H9 (cell line): ENCODE data around the gene SDE2. TPM values are rescaled to one million over a fixed set of nuclear protein-coding genes. Genes with fewer than 3 reads are reported as not detected.

Experiments used
- DNase-seq: peaks from one replicate; pipeline ENCODE4 v3.0.0-alpha.2; 2017
- H2AFZ ChIP-seq: one replicate; pipeline ENCODE4 v1.6.1; 2013; ENCODE audit warnings: mild to moderate bottlenecking, low read length, control low read depth, moderate library complexity
- H2AK5ac ChIP-seq: 2 replicates; pipeline ENCODE4 v1.6.1; 2013; ENCODE audit warnings: low read length, control low read depth, mixed read lengths; ENCODE audit not compliant: insufficient read length
- H2BK120ac ChIP-seq: one replicate; pipeline ENCODE4 v1.6.1; 2013; ENCODE audit warnings: low read depth, mild to moderate bottlenecking, low read length, control low read depth, inconsistent platforms; ENCODE audit not compliant: poor library complexity, severe bottlenecking
- H2BK12ac ChIP-seq: 2 replicates; pipeline ENCODE4 v1.6.1; 2013; ENCODE audit warnings: low read length, control low read depth, mixed read lengths, low read depth; ENCODE audit not compliant: insufficient read length
- H2BK15ac ChIP-seq: 2 replicates; pipeline ENCODE4 v1.6.1; 2013; ENCODE audit warnings: low read depth, low read length, control low read depth
- H2BK20ac ChIP-seq: one replicate; pipeline ENCODE4 v1.6.1; 2013; ENCODE audit warnings: low read depth, mild to moderate bottlenecking, low read length, control low read depth, inconsistent platforms; ENCODE audit not compliant: poor library complexity, severe bottlenecking
- H2BK5ac ChIP-seq: 2 replicates; pipeline ENCODE4 v1.6.1; 2013; ENCODE audit warnings: low read length, control low read depth, mixed read lengths; ENCODE audit not compliant: insufficient read length
- H3K14ac ChIP-seq: 2 replicates; pipeline ENCODE4 v1.6.1; 2013; ENCODE audit warnings: low read length, control low read depth; ENCODE audit not compliant: insufficient read depth
- H3K18ac ChIP-seq: 2 replicates; pipeline ENCODE4 v1.6.1; 2013; ENCODE audit warnings: low read depth, mild to moderate bottlenecking, mixed read lengths, low read length, control low read depth; ENCODE audit not compliant: insufficient read length
- H3K23ac ChIP-seq: 2 replicates; pipeline ENCODE4 v1.6.1; 2013; ENCODE audit warnings: low read length, control low read depth, mixed read lengths, low read depth; ENCODE audit not compliant: insufficient read length
- H3K23me2 ChIP-seq: 2 replicates; pipeline ENCODE4 v1.6.1; 2013; ENCODE audit warnings: low read depth, mild to moderate bottlenecking, mixed read lengths, low read length, control low read depth; ENCODE audit not compliant: insufficient read length, poor library complexity, severe bottlenecking
- H3K27ac ChIP-seq: 2 replicates; pipeline ENCODE4 v1.5.1; 2013; ENCODE audit warnings: low read length, control low read depth, mixed read lengths, low read depth; ENCODE audit not compliant: insufficient read length
- H3K27me3 ChIP-seq: 2 replicates; pipeline ENCODE4 v1.6.1; 2013; ENCODE audit warnings: low read length, control low read depth, inconsistent platforms; ENCODE audit not compliant: insufficient read depth
- H3K4ac ChIP-seq: 2 replicates; pipeline ENCODE4 v1.6.1; 2013; ENCODE audit warnings: low read depth, mild to moderate bottlenecking, control low read depth, inconsistent platforms, low read length, moderate library complexity
- H3K4me1 ChIP-seq: 2 replicates; pipeline ENCODE4 v1.6.1; 2013; ENCODE audit warnings: low read length, control low read depth, inconsistent platforms; ENCODE audit not compliant: insufficient read depth
- H3K4me2 ChIP-seq: 2 replicates; pipeline ENCODE4 v1.6.1; 2013; ENCODE audit warnings: low read length, control low read depth, mixed read lengths; ENCODE audit not compliant: insufficient read length, insufficient read depth
- H3K56ac ChIP-seq: 2 replicates; pipeline ENCODE4 v1.6.1; 2013; ENCODE audit warnings: low read depth, mild to moderate bottlenecking, mixed read lengths, low read length, control low read depth; ENCODE audit not compliant: insufficient read length
- H3K79me1 ChIP-seq: 2 replicates; pipeline ENCODE4 v1.6.1; 2013; ENCODE audit warnings: low read depth, mild to moderate bottlenecking, moderate library complexity, low read length, control low read depth, inconsistent platforms; ENCODE audit not compliant: insufficient read depth, poor library complexity, severe bottlenecking
- H3K79me2 ChIP-seq: 2 replicates; pipeline ENCODE4 v1.6.1; 2013; ENCODE audit warnings: low read length, control low read depth, inconsistent platforms; ENCODE audit not compliant: insufficient read depth
- H3K9ac ChIP-seq: 2 replicates; pipeline ENCODE4 v1.6.1; 2013; ENCODE audit warnings: low read length, control low read depth, mixed read lengths; ENCODE audit not compliant: insufficient read length; ENCODE audit errors: extremely low read depth
- H3K9me3 ChIP-seq: one replicate; pipeline ENCODE4 v1.6.1; 2013; ENCODE audit warnings: low read depth, low read length, inconsistent platforms; ENCODE audit not compliant: control insufficient read depth
- H3T11ph ChIP-seq: one replicate; pipeline ENCODE4 v1.6.1; 2013; ENCODE audit warnings: mild to moderate bottlenecking, low read length, control low read depth, inconsistent platforms
- H4K20me1 ChIP-seq: one replicate; pipeline ENCODE4 v1.6.1; 2013; ENCODE audit not compliant: control insufficient read depth, insufficient read length, insufficient read depth
- H4K5ac ChIP-seq: 2 replicates; pipeline ENCODE4 v1.6.1; 2013; ENCODE audit warnings: low read depth, mild to moderate bottlenecking, mixed read lengths, low read length, control low read depth; ENCODE audit not compliant: insufficient read length
- H4K8ac ChIP-seq: replicated peaks from 2 replicates; pipeline ENCODE4 v1.6.1; 2013; ENCODE audit warnings: low read length, control low read depth, mixed read lengths, low read depth; ENCODE audit not compliant: insufficient read length
- H4K91ac ChIP-seq: 2 replicates; pipeline ENCODE4 v1.6.1; 2013; ENCODE audit warnings: low read depth, mild to moderate bottlenecking, moderate library complexity, mixed read lengths, low read length, control low read depth; ENCODE audit not compliant: insufficient read length
- H3K27ac Mint-ChIP-seq, 3 experiments: 2 replicates in 2 of 3; 3 replicates in 1 of 3; pipeline ENCODE4 v1.8.0; 2020 to 2021; ENCODE audit warnings: mixed read lengths in 3 of 3, mild to moderate bottlenecking in 1 of 3, moderate library complexity in 1 of 3
- H3K27me3 Mint-ChIP-seq: 2 replicates; pipeline ENCODE4 v1.8.0; 2021; ENCODE audit warnings: low read depth, mild to moderate bottlenecking, moderate library complexity, mixed read lengths
- H3K36me3 Mint-ChIP-seq, 3 experiments: 2 replicates in 2 of 3; 3 replicates in 1 of 3; pipeline ENCODE4 v1.8.0; 2020 to 2021; ENCODE audit warnings: low read depth in 3 of 3, mixed read lengths in 3 of 3; ENCODE audit not compliant: insufficient read depth in 1 of 3
- H3K4me1 Mint-ChIP-seq, 2 experiments: 2 replicates each; pipeline ENCODE4 v1.8.0; 2020; ENCODE audit warnings: mixed read lengths in 2 of 2
- H3K4me3 Mint-ChIP-seq, 2 experiments: 2 replicates in 1 of 2; 3 replicates in 1 of 2; pipeline ENCODE4 v1.8.0; 2020 to 2021; ENCODE audit warnings: mild to moderate bottlenecking in 2 of 2, mixed read lengths in 2 of 2, moderate library complexity in 1 of 2
- H3K9me3 Mint-ChIP-seq, 2 experiments: 2 replicates in 1 of 2; 3 replicates in 1 of 2; pipeline ENCODE4 v1.8.0; 2020; ENCODE audit warnings: mild to moderate bottlenecking in 2 of 2, mixed read lengths in 2 of 2, moderate library complexity in 1 of 2
- WGBS: extraction: QIAGEN DNeasy Blood & Tissue Kit; methylation state at CpG from one replicate; pipeline ENCODE4 v1.1.7; 2013; ENCODE audit warnings: missing lambda C conversion rate, low lambda C conversion rate, mixed read lengths; ENCODE audit not compliant: insufficient read length; ENCODE audit errors: extremely low coverage; 5-methylcytosine and 5-hydroxymethylcytosine counted together
- total RNA-seq: library from RNA; stranded (reverse); gene quantifications from 2 replicates; pipeline ENCODE4 v1.2.1, GENCODE V29; 2021
- TF ChIP-seq, protein P1 (sequence below): fragments of 200-600 bp; sonication (generic); conservative IDR thresholded peaks from 3 replicates; pipeline ENCODE4 v1.8.0; 2021; ENCODE audit warnings: antibody characterized with exemption, mild to moderate bottlenecking

The SDE2 gene
- total RNA-seq, 1 experiment from 2014 or later = 20.5 TPM

DNA sequence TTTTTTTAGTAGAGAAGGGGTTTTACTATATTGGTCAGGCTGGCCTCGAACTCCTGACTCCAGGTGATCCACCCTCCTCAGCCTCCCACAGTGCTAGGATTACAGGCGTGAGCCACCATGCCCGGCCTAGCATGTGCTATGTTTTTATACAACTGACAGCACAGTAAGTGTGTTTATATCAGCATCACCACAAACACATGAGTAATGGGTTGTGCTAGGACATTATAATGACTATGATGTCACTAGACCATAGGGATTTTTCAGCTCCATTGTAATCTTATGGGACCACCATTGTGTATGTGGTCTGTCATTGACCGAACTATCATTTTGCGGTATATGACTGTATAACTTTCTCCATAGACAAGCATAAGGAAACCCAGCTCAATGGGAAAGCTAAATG lies 64.4 kb downstream of the SDE2 start:
- Histone ChIP-seq H2BK20ac (no peak overlapping the region), H2BK5ac (no peak overlapping the region), H3K14ac (no peak overlapping the region), H3K18ac (no peak overlapping the region), H3K27me3 (no peaks in the 10 kb centered on the region), H3K9me3 (no peaks in the 10 kb centered on the region), H4K5ac (no peak overlapping the region), H2BK15ac (no peak overlapping the region), H3K23me2 (no peaks in the 10 kb centered on the region), H3K4me1 (no peaks in the 10 kb centered on the region), H2BK120ac (no peak overlapping the region), H4K8ac (no peak overlapping the region), H2AFZ (no peak overlapping the region), H3K9ac (no peak overlapping the region), H3K79me1 (no peaks in the 10 kb centered on the region), H3K4me2 (no peak overlapping the region), H4K20me1 (no peaks in the 10 kb centered on the region), H3K79me2 (no peaks in the 10 kb centered on the region), H3K56ac (no peak overlapping the region), H4K91ac (no peak overlapping the region), H3K4ac (no peak overlapping the region), H3K23ac (no peak overlapping the region), H3T11ph (no peak overlapping the region), H2AK5ac (no peak overlapping the region), H2BK12ac (no peak overlapping the region), H3K27ac (no peak overlapping the region)
- Mint-ChIP-seq H3K27ac (no peak overlapping the region), H3K9me3 (no peaks in the 10 kb centered on the region), H3K4me1 (no peaks in the 10 kb centered on the region), H3K36me3 (no peaks in the 10 kb centered on the region), H3K27me3 (no peaks in the 10 kb centered on the region), H3K4me3 (no peak overlapping the region)
- no CpG with 5 or more reads among the region's 5 CpGs for WGBS
- DNase-seq = no peak
- TF ChIP-seq, protein P1, sequence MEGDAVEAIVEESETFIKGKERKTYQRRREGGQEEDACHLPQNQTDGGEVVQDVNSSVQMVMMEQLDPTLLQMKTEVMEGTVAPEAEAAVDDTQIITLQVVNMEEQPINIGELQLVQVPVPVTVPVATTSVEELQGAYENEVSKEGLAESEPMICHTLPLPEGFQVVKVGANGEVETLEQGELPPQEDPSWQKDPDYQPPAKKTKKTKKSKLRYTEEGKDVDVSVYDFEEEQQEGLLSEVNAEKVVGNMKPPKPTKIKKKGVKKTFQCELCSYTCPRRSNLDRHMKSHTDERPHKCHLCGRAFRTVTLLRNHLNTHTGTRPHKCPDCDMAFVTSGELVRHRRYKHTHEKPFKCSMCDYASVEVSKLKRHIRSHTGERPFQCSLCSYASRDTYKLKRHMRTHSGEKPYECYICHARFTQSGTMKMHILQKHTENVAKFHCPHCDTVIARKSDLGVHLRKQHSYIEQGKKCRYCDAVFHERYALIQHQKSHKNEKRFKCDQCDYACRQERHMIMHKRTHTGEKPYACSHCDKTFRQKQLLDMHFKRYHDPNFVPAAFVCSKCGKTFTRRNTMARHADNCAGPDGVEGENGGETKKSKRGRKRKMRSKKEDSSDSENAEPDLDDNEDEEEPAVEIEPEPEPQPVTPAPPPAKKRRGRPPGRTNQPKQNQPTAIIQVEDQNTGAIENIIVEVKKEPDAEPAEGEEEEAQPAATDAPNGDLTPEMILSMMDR = no peak
